Caki2 (cell line): ENCODE measurements around the gene APOLD1. TPM values are rescaled to one million over a fixed set of nuclear protein-coding genes. Genes with fewer than 3 reads are reported as not detected.

Experiments used
- DNase-seq: peaks from one replicate; pipeline ENCODE4 v3.0.0-alpha.2; 2015; ENCODE audit warnings: low read depth
- in situ Hi-C: cut with HindIII; loops from 2 replicates; pipeline ENCODE4 v1.10.0; 2016; ENCODE audit warnings: low sequenced_read_pairs, low pct_unique_long_range_greater_than_20kb, mixed read lengths
- total RNA-seq: library from RNA; depleted of rRNA; stranded (reverse); fragments of >200 nt; shearing (Covaris generic); gene quantifications from 2 replicates; pipeline ENCODE4 v1.2.3, GENCODE V29; 2014; ENCODE audit warnings: low replicate concordance

APOLD1 gene
- total RNA-seq, 1 experiment from 2014 or later: 8.4 TPM

GRCh38 chr12:12779007-12779406 is 6.5 kb upstream of the APOLD1 start:
- in situ Hi-C loops: no loop called here

DNA sequence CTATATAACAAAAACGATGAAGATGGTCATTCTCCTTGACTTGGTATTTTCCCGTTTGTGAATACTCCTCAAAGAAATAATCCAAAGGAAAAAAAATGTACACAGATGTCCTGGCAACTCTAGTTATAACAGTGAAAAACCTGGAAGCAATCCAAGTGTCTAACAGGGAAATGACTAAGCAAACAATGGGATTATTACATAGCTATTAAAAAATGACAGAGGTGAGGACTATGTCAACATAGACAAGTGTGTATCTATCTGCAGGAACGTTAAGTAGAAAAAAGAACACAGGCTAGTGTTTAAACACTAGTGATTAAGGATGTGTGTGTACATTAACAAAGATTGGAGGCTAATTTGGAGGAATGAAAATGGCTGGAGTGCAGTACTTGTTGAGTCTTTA is 5.9 kb upstream of the APOLD1 start:
- in situ Hi-C loops: no loop called here
- peak; percentile 84 for DNase-seq

More at GRCh38 chr12:12779007-12779406, 6.5 kb upstream of the APOLD1 start:
- DNase-seq: no peak

DNA sequence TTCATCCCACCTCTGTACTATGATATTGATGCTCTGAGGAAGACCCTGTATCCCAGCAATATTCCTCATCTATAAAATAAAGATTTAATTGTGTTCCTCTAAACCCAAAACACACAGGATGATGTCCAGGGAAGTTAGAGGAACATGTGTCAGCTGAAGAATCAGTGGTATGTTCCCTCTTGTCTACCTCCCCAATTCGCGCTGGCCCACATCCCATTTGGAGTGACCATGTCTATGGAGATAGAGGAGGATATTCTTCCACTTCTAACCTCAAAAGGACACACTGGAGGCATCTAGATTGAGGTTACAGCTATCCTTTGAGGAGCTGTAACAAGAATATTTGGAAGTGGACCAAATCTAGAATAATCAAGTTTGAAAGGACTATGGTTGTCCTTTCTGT is 1.3 kb upstream of the APOLD1 start:
- DNase-seq: no peak
- in situ Hi-C loops: no loop called here

DNA sequence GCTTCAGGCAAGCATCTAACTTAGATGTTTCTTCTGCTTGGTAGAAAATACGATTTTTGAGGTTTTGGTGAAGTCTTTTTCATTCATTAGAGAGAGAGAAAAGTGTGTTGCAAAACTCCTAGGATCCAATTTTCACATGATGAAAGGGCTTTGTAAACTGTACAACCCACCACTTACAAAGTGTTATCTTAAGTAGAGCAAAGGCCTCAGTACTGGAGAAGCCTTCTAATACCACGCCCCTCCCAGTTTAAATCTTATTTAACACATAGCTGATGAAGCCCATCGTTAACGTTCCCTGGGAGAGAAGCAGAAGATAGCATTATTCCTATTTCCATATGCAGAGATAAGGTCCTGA is 869 bp downstream of the APOLD1 start:
- in situ Hi-C loops: no loop called here
- DNase-seq: no peak

GRCh38 chr12:12786706-12787601 is 1.5 kb downstream of the APOLD1 start:
- peak; percentile 79 for DNase-seq
- in situ Hi-C loops: no loop called here

DNA sequence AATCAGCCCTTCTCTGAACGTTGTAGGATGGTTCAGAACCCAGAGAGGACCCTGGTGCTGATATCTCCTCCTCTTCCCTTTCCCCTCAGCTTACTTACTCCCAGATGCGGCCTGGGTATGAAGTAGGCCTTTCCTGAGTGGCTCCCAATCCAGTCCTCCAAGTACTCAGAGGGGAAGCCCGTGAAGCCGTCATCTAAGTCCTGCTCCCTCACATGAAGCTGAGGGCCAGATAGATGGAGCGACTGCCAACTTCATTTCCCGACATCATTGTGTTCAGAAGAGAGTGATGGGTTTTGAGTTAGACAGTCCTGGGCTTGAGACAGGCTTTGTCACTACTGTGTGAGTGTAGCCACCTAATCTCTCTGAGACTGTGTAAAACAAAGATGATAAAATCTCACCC is 2.7 kb downstream of the APOLD1 start:
- DNase-seq: no peak
- in situ Hi-C loops: no loop called here

DNA sequence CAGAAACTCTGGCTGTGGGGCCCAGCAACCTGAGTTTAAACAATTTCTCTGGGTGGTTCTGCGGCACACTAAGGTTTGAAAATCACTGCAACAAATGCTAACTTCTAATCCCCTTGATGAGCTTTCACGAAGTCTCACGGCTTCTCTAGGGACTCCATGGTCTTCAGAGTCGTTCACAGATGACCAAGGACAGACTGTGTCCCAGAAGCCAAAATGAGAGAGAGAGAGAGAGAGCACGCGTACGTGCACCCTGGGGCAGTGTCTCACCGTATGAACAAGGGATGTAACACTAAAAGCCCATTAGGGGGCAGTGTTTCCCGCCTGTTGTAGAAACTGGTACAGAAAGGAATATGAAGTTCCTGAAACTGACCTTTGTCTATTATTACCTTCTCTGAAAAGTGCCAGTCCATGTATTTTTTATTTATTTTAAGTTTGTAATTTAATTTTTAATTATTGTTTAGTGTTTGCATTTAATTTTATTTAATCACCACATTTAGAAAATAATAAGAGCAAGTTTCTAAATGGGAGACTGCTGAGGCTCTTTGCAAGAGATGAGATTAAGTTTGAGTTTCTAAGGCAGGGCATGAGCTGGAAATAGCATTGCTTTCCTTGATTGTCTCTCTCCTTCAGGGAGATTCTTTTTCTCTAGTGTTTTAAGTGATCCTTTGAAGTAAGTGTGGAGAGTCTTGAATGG is 3.4 kb downstream of the APOLD1 start:
- peak; percentile 63 for DNase-seq
- in situ Hi-C loops: no loop called here

DNA sequence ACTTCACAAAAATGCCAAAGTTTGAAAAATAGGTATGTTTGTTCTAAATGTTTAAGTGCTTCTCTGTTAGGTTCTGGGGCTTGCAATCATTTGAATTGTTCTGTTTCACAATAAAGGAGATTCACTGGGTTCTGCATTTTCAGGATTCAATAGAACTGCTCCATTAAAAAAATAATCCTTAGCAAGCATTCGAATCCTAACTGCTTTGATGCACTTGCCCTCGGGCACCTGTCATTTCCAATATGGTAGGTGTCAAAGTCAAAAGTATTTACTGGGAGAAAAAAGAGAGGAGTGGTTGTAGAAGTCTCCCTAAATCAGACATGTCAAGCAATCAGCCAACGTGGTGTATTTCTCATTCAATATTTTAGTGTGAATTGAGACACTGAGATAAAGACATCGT is 5.5 kb downstream of the APOLD1 start:
- DNase-seq: no peak
- in situ Hi-C loops: no loop called here

DNA sequence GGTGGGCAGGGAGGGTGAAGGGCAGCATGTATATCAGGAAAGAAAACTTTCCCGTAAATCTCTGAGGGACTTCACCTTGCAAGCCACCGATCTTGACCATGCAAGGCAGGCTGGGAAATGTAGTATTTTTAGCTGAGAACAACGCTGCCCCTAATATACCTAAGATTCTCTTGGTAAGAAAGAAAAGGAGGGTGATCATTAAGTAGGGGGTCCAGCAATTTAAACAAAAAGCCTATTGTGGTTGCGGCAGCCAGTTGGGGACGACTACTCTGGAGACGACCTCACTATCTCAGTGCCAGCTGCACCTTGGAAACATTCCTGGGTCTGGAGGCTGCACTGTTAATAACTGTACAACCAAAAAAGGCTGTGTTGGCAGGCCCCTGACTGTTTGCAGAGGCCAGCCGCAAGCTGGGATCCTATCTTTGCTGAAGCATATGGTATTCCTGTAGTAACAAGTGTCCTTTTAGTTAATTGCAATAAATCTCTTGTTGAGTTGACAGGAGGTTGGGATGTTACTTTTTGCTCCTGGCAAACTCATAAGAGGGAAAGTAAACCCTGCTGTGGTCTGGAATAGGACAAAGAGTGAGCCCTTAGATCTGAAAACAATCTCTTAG is 6.4 kb downstream of the APOLD1 start:
- in situ Hi-C loops: no loop called here
- no peak for DNase-seq

DNA sequence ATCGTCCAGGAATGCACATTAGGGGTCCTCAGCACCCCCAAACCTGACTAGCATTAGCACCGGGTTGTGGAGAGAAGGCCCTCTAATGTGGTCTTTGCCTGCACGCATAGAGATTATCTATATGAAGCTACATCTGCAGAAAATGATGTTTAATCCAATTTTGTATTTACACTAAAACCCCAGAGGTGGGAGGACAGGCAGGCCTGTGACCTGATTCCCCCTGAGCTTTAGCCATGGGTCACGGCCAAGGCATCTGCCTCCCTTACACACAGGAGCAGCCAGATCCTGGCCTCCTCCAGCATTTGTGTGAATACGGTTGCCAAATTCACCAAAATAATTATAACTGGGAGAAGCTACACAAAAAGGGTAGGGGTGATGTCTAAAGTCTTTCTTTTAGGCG is 7.0 kb downstream of the APOLD1 start:
- DNase-seq: no peak
- in situ Hi-C loops: no loop called here

GRCh38 chr12:12794686-12795085 is 9.2 kb downstream of the APOLD1 start:
- in situ Hi-C loops: no loop called here
- DNase-seq: no peak

DNA sequence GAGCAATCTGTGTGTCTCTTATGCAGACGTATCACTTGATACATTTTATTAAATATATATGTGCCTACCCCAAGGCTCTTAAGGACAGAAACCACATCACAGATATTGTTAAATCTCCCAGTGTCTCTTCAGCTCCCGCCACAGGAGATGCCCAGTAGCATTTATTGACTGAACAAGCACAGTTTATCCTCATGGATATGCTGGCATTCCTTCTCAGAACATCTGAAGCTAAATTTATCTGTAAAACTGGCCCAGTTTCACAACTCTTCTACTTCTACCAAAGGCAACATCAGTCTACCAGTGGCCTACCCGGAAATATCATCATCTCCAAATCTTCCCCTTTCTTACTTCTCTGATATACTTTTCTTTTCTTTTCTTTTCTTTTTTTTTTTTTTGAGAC is 10.7 kb downstream of the APOLD1 start:
- no peak for DNase-seq
- in situ Hi-C loops: no loop called here

DNA sequence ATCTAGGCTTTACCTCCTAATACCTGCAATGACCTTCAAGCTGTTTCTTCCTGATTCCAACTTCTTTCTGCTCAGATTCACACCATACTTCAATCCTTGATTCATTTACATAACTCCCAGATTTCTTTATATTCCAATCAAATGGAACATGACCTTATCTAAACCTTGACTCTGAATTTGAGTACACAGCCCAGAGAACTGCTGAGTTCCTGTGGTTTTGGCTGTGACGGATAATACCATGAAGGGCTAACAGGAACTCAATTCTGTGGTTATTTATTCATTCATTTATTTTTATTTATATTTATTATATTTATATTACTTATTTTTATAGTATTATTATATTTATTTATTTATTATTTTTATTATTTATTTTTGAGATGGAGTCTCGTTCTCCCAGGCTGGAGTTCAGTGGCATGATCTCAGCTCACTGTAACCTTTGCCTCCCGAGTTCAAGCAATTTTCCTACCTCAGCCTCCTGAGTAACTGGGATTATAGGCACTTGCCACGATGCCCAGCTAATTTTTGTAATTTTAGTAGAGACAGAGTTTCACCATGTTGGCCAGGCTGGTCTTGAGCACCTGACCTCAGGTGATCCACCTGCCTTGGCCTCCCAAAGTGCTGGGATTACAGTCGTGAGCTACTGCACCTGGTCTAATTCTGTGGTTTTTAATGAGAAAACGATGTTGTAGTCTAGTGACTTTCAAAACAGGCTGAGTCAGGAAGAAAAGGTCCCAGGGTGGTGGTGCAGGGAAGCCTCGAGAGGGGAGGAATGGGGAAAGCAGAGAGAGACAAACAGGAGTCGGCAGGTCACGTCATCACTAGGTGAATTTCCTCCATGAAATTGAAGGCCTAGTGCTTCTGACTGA is 11.7 kb downstream of the APOLD1 start:
- DNase-seq: no peak
- in situ Hi-C loops: no loop called here

DNA sequence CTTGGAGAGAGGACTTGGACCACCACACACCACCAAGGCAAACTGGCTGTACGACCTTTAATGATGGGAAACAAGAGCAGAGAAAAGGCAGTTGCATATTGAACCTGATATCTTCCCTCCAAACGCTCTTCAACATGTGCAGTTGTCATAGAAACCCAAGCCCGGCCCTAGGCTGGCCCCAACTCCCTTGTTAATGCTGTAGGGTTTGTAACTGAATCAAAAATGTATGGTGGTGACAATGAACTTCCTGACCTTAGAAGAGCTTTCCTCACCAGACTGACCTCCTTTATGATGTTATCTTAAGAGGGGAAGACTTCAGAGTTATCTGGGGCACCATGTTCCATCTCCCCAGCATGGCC is 12.3 kb downstream of the APOLD1 start:
- in situ Hi-C loops: no loop called here
- DNase-seq: no peak

DNA sequence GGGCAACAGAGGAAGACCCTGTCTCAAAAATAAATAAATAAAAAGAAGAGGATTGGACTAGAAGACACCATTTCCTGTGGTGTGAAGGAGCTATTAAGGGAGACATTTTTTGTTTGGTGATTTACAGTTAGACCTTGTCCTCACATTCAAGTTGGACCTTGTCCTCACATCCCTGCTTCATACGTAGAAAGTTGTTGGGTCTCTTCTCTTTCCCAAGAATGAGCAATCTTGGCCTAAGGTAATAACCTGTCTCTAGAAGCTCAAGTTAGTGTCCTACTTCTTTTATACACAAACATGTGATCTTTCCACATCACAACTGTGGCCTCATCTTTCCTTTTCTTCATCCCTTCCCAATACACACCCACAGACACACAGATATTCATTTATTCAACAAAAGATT is 13.0 kb downstream of the APOLD1 start:
- in situ Hi-C loops: no loop called here
- DNase-seq: no peak

- in situ Hi-C loops: no loop called here
- DNase-seq: no peak
Observed at GRCh38 chr12:12799163-12799920, 13.9 kb downstream of the APOLD1 start.

- no peak for DNase-seq
- in situ Hi-C loops: no loop called here
Observed at GRCh38 chr12:12800406-12801180, 15.1 kb downstream of the APOLD1 start.
